GM21717 (cell line): ENCODE measurements around the gene FAM20B.
"Not testable (repeated sequence)": the region's sequence is repeated elsewhere in the genome, so short reads cannot be mapped to it uniquely, and the experiment has no call there.

Source experiments
- ATAC-seq: cut with Tn5 transposase; IDR thresholded peaks from one replicate; pipeline ENCODE4 v1.9.1; 2021; ENCODE audit warnings: mild to moderate bottlenecking, moderate library complexity; ENCODE audit not compliant: unreplicated experiment

The FAM20B gene

GRCh38 chr1:179025125-179025974 lies at the start of gene FAM20B:
Gene FAM20B (plus strand): TSS chr1:179025894. CDS start chr1:179043848, 17,954 bp downstream.
- ATAC-seq = peak; percentile 80

DNA sequence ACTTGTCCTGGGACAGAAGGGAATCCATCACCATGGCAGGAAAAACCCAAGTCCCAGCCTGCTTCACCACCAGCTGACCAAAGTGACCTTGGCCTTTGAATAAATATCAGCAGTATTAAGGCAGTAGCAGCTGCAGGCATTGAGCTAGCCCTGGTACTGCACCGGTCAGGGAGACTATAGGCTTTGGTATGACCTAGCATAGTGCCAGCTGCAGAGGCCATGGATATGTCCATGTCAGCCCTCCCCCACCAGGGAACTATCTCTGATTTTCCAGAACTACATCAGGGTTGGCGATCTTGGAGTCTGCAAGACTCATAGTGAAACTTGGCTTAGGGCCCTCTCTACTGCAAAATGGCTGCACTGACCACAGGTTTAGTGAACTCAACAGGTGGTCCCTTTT lies 49.2 kb upstream of the FAM20B start:
- no peak for ATAC-seq

GRCh38 chr1:178986204-178986603 lies 39.5 kb upstream of the FAM20B start:
- no peak for ATAC-seq

GRCh38 chr1:178988198-178988597 lies 37.5 kb upstream of the FAM20B start:
- not testable (repeated sequence) for ATAC-seq

DNA sequence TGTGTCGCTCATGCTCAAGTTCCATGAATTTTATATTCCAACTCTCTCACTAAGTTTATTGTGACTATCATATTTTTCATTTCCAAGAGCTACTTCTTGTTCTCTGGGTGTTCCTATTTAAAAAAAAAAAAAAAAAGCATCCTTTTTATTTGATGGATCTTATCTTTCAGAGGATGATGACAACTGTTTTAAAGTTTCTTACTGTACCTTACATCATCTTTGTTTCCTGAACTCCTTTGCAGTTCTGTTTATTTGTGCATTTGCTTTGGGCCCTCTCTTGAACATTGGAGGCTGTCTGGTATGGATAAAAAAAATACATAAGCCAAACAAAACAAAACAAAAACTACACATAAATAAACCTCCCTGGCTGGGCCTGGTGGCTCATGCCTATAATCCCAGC lies 32.1 kb upstream of the FAM20B start:
- ATAC-seq = no peak

DNA sequence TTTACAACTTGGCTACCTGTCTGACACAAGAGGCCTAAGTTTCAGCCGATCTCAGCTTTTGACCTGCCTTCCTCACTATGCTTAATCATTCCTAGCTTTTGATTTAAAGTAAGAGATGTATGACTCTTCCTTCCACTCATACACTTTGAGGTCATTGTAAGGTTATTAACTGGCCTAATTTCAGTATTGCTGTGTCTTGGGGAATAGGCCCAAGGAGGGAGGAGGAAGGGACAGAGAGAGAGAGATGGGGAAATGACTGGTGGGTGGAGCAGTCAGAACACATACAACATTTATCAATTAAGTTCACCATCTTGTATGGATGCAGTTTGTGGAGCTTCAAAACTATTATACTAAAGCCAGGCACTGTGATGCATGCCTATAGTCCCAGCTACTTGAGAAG lies 28.3 kb upstream of the FAM20B start:
- no peak for ATAC-seq

DNA sequence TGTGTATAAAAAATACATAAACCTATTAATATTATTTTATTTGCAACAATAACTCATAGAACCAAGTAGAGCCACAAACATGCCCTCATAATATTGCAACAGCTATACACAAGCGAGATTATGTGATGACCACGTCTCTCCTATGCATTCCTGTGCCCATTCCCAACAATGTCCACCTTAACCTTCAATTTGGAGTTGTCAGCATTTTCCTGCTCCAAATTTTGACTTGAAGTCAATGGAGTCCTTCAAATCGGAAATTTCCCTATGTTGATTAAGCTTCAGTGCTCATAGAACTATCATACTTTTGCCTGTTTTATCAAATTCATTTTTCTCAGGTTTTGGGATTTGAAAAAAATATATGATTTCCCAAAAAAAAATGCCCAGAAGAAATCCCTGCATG lies 27.4 kb upstream of the FAM20B start:
- no peak for ATAC-seq

DNA sequence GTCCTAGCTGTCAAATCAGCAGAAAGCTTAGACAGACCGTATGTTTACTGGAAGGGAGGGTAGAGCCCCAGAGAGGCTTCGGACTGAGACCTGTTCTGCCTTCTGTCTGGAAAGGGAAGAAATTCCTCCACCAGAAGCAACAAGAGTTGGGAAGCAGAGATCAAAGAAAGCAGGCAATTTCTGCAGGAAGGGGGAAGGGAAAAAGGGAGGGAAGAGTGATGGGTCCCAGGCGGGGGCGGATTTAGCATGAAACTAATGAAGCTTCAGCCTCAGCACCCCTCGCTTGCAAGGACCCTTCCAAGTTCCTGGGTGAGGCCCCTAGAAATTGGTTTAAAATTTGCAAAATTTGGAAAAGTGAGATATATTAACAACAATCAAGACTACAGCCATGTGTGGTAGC lies 26.6 kb upstream of the FAM20B start:
- no peak for ATAC-seq

- ATAC-seq = no peak
Measured at GRCh38 chr1:179001451-179001850, 24.2 kb upstream of the FAM20B start.

DNA sequence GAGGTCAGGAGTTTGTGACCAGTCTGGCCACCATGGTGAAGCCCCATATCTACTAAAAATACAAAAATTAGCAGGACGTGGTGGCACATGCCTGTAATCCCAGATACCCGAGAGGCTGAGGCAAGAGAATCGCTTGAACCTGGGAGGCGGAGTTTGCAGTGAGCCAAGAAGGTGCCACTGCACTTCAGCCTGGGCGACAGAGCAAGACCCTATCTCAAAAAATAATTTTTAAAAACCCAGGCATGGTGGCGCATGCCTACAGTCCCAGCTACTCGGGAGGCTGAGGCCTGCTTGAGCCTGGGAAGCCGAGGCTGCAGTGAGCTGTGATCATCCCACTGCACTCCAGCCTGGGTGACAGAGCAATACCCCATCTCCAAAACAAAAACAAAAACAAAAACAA lies 23.6 kb upstream of the FAM20B start:
- ATAC-seq = not testable (repeated sequence)

DNA sequence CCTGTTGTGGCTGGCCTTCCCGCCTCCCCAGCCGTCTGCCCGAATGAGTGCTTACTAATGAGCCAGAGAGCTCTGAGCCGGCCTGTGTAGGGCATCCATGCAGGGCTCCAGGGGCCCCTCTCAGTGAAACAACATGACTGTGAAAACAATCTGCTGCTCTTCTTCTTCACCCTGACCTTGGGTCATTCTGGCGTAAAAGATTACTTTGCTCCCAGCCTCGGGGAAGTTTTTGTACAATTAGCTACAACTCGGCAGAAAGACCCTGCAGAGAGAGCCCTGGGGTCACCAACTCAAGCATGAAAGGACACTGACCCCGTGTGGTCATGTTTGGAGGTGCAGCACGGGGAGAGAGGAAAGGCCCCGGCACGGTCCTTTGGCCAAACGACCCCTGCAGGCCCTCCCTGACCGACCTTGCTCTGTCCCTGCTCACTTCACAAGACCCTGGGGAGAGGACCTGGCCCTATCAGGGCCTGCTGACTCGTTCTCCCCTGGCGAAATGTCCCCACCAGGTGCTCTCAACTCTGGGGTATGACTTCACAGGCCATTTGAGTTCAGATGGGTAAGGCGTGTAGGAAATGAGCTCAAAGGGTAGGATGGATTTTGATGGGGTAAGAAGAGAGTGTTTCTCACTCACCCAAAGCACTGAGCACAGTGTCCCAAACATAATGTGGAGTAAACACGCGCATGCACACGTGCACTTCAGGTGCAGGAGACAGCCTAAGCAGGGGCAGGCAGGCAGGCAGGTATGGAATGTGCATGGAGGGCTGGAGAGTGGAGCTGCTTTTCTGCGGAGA lies 22.9 kb upstream of the FAM20B start:
- ATAC-seq = peak; percentile 82

GRCh38 chr1:179003512-179004066 lies 22.1 kb upstream of the FAM20B start:
- no peak for ATAC-seq

- ATAC-seq = no peak
Measured at GRCh38 chr1:179007233-179007632, 18.5 kb upstream of the FAM20B start.

GRCh38 chr1:179010671-179011070 lies 15.0 kb upstream of the FAM20B start:
- no peak for ATAC-seq

- no peak for ATAC-seq
Measured at GRCh38 chr1:179012038-179012437, 13.7 kb upstream of the FAM20B start.

- ATAC-seq = no peak
Measured at GRCh38 chr1:179014123-179014522, 11.6 kb upstream of the FAM20B start.

GRCh38 chr1:179015396-179015795 lies 10.3 kb upstream of the FAM20B start:
- no peak for ATAC-seq

DNA sequence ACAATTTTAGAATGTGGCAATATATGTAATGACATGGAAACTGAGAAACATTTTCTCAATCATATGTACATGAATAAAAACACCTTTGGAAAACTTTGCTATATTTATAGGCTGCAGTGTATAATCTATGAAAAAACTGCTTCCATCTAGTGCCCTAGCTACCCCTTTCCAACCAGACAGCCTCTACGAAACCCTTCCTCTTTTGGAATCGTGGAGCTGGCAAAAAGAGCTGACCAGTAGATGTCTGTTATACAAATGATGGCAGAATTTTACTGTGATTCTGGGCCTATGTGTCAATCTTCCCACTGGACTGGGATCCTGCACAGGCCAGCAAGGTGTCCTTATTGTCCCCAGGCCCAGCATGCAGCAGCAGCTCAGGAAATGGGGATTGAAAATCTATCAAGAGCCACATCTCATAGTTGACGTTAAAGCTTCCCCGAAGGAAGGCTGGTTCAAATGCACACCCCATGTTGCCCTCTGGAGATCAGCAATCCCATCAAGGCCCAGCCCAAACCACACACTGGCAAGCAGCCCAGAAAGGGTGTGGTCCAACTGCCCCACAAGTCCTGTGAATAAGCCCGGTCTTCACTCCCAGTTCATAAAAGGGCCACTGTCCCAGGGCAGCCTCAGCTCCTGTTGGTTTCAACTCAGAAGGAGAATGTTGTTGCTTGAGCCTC lies 8.8 kb upstream of the FAM20B start:
- no peak for ATAC-seq

DNA sequence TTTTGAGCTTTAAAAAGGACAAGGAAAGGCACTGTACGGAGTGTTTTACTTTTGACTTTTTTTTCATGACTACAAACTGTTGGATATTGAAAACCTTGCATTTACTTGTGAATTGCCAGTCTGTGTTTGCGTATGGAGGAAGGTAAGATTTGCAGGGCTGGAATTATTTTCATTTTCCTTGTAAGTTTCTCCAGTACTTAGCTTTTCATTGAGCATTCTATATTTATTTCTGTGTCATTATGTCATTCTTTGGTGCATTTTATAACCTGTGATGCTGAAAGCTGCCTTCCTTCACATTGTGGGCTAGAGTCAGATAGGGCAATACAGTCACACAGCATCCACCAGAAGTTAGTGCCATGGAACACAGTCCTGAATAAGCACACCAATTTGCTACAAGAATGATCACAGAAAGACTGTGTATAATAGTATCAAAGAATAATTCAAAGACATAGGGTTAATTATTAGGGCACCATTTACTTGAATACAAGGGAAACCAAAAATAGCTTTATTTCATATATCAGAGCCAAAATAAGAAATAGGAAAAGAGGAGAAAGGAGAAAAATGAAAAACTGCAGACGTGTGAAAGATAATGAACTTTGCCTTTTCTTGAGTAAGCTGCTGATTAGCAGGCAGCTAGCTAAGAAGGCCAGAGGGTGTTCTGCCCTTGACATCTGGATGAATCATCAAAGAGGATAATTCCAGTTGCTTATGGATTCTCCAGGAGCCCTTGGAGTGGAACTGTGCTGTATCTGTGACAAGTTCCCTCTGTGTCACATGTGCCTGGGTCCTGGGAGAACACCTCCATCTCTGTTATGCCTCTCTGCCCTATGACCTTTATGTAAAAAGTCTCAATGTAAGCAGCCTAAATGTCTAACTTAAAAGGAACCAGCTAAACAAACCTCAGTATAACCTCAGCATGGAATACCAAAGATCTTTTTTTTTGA lies 8.0 kb upstream of the FAM20B start:
- ATAC-seq = no peak

DNA sequence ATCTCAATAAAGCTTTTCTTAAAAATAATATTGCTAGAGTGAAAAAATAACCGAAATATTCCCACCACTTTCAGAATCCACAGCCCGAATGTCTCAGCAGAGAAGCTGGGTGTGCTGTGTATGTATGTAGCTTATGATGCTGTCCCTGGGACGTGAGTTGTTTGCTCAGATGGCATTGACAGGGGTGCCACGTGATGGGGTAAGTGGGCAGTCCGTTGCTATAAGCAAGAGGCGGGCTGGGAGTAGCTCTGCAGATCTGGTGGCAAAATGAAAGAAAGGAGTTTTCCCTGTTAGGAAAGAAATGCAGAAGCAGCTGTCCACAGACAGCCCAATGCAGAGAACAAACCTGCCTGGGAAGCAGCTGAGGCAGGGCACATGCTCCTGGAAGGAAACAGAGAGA lies 3.8 kb upstream of the FAM20B start:
- no peak for ATAC-seq
